ENCODE results near the gene GNPTAB. TPM values are rescaled to one million over a fixed set of nuclear protein-coding genes. Genes with fewer than 3 reads are reported as not detected.

Gene GNPTAB
- total and polyA plus RNA-seq, 12 donors = 7.6 to 31.3 (median 15.9) TPM

- DNase-seq = peak in 1 of 7 donors; percentile 36
- H3K27me3 ChIP-seq = no peaks in the 10 kb centered on the region
- H3K36me3 ChIP-seq (replicated peaks in 1 of 2) = peaks cover 0 to 46% of the 10 kb centered on the region in 2 donors
- peak overlapping the region in 2 of 5 donors; percentile 13 to 23 for H3K27ac ChIP-seq
- no peaks in the 10 kb centered on the region for H3K9me3 ChIP-seq (replicated peaks in 1 of 3)
- no peak overlapping the region for H3K4me3 ChIP-seq
- no peaks in the 10 kb centered on the region for H3K4me1 ChIP-seq (replicated peaks in 1 of 2)
- intact Hi-C loops (cut with DNase I) = no loop called here
- TF ChIP-seq POLR2A (IDR thresholded peaks at IDR 0.05) (no peak), CTCF (IDR thresholded peaks at IDR 0.05) (peak in 1 of 6 experiments; percentile 13)
- WGBS, 4 donors = 69 to 77% (median 76%) methylated on average over 10 of the region's 10 CpGs
Measured at GRCh38 chr12:101743724-101744472, 86.9 kb downstream of the GNPTAB start.

- Histone ChIP-seq H3K4me3 (no peak overlapping the region), H3K4me1 (replicated peaks in 1 of 2) (no peaks in the 10 kb centered on the region), H3K9me3 (replicated peaks in 1 of 3) (no peaks in the 10 kb centered on the region), H3K27ac (peak overlapping the region in 1 of 5 donors; percentile 13), H3K36me3 (replicated peaks in 1 of 2) (peaks cover 0 to 45% of the 10 kb centered on the region in 2 donors), H3K27me3 (no peaks in the 10 kb centered on the region)
- TF ChIP-seq CTCF (IDR thresholded peaks at IDR 0.05) (no peak), POLR2A (IDR thresholded peaks at IDR 0.05) (no peak)
- 88 to 92% (median 91%) methylated on average over 1 of the region's 1 CpG for WGBS, 4 donors
- intact Hi-C loops (cut with DNase I) = no loop called here
- no peak for DNase-seq
Measured at GRCh38 chr12:101743242-101743641, 87.5 kb downstream of the GNPTAB start.

GRCh38 chr12:101740980-101741379 is 89.8 kb downstream of the GNPTAB start:
- H3K36me3 ChIP-seq (replicated peaks in 1 of 2) = peaks cover 0 to 38% of the 10 kb centered on the region in 2 donors
- no peaks in the 10 kb centered on the region for H3K27me3 ChIP-seq
- no peaks in the 10 kb centered on the region for H3K9me3 ChIP-seq (replicated peaks in 1 of 3)
- no peak for DNase-seq
- no peak overlapping the region for H3K4me3 ChIP-seq
- no peaks in the 10 kb centered on the region for H3K4me1 ChIP-seq (replicated peaks in 1 of 2)
- no peak overlapping the region for H3K27ac ChIP-seq
- 91 to 93% (median 92%) methylated on average over 5 of the region's 5 CpGs for WGBS, 4 donors
- intact Hi-C loops (cut with DNase I) = no loop called here
- no peak for TF ChIP-seq CTCF (IDR thresholded peaks at IDR 0.05)
- TF ChIP-seq POLR2A (IDR thresholded peaks at IDR 0.05) = no peak

- H3K4me3 ChIP-seq = no peak overlapping the region
- H3K9me3 ChIP-seq (replicated peaks in 1 of 3) = no peaks in the 10 kb centered on the region
- H3K36me3 ChIP-seq (replicated peaks in 1 of 2) = peaks cover 0 to 38% of the 10 kb centered on the region in 2 donors
- DNase-seq = no peak
- no peaks in the 10 kb centered on the region for H3K4me1 ChIP-seq (replicated peaks in 1 of 2)
- 85 to 95% (median 92%) methylated on average over 5 of the region's 5 CpGs for WGBS, 4 donors
- intact Hi-C loops (cut with DNase I) = no loop called here
- no peaks in the 10 kb centered on the region for H3K27me3 ChIP-seq
- no peak for TF ChIP-seq CTCF (IDR thresholded peaks at IDR 0.05)
- no peak for TF ChIP-seq POLR2A (IDR thresholded peaks at IDR 0.05)
- H3K27ac ChIP-seq = no peak overlapping the region
Measured at GRCh38 chr12:101740566-101740965, 90.2 kb downstream of the GNPTAB start.
